Right lung (tissue), 5 donors: ENCODE results near the gene CHRD. TPM values are rescaled to one million over a fixed set of nuclear protein-coding genes. Genes with fewer than 3 reads are reported as not detected.

Source experiments
- DNase-seq, 2 donors: peaks; one replicate each; pipeline ENCODE4 v3.0.0-alpha.2; 2013
- polyA plus RNA-seq, 5 donors: library from polyadenylated mRNA; unstranded; fragments of 120-200 nt; gene quantifications; one replicate each; pipeline versions ENCODE4 v1.2.1 to v1.2.3, GENCODE V29; 2013; ENCODE audit warnings: inconsistent platforms in 1 of 5, low replicate concordance in 1 of 5; ENCODE audit not compliant: insufficient read length in 5 of 5, insufficient read depth in 1 of 5

CHRD gene
- polyA plus RNA-seq, 5 donors: 11.6 to 15.4 (median 15.0) TPM

DNA sequence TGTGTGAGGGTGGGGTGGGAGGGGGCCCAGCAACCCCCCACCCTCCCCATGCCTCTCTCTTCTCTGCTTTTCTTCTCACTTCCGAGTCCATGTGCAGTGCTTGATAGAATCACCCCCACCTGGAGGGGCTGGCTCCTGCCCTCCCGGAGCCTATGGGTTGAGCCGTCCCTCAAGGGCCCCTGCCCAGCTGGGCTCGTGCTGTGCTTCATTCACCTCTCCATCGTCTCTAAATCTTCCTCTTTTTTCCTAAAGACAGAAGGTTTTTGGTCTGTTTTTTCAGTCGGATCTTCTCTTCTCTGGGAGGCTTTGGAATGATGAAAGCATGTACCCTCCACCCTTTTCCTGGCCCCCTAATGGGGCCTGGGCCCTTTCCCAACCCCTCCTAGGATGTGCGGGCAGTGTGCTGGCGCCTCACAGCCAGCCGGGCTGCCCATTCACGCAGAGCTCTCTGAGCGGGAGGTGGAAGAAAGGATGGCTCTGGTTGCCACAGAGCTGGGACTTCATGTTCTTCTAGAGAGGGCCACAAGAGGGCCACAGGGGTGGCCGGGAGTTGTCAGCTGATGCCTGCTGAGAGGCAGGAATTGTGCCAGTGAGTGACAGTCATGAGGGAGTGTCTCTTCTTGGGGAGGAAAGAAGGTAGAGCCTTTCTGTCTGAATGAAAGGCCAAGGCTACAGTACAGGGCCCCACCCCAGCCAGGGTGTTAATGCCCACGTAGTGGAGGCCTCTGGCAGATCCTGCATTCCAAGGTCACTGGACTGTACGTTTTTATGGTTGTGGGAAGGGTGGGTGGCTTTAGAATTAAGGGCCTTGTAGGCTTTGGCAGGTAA, 34.3 kb upstream of the CHRD start:
- peak in 1 of 2 donors; percentile 50 for DNase-seq

GRCh38 chr3:184346480-184347190, 33.2 kb upstream of the CHRD start:
- no peak for DNase-seq

DNA sequence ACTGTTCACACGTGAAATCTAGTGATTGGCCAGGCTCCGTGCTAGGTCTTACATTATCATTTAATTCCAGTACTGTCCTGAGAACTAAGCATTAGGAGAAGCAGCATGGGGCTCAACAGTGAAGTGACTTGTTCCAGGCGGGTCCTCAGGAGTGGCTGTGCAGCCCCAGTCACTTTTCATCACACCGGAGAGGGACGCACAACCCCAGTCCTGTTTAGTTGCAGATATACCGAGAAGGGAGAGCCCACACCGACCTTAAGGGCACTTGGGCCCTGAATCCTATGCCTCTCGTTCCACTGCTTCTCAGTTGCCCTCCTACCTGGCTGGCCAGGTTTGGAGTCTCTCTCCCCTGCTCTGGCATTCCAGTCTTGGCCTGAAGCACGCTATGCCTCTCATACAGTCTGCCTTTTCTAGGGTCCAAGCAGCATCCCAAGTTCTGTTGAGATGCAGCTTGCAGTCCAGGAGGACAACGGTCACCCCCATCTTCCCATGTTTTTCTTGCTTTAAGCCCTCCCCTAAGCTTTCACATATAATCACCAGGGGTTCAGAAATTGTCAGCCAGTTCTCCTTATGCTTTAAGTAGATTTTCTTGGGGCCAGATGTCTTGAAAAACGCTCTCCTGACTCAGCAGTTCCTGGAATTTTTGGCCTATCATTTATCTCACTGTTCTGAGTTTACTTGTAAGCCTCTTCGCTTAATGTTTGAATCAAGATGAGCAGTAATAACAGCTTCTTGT, 32.4 kb upstream of the CHRD start:
- peak in 1 of 2 donors; percentile 32 for DNase-seq

- no peak for DNase-seq
These were observed 31.8 kb upstream of the CHRD start for GRCh38 chr3:184348057-184348382.

DNA sequence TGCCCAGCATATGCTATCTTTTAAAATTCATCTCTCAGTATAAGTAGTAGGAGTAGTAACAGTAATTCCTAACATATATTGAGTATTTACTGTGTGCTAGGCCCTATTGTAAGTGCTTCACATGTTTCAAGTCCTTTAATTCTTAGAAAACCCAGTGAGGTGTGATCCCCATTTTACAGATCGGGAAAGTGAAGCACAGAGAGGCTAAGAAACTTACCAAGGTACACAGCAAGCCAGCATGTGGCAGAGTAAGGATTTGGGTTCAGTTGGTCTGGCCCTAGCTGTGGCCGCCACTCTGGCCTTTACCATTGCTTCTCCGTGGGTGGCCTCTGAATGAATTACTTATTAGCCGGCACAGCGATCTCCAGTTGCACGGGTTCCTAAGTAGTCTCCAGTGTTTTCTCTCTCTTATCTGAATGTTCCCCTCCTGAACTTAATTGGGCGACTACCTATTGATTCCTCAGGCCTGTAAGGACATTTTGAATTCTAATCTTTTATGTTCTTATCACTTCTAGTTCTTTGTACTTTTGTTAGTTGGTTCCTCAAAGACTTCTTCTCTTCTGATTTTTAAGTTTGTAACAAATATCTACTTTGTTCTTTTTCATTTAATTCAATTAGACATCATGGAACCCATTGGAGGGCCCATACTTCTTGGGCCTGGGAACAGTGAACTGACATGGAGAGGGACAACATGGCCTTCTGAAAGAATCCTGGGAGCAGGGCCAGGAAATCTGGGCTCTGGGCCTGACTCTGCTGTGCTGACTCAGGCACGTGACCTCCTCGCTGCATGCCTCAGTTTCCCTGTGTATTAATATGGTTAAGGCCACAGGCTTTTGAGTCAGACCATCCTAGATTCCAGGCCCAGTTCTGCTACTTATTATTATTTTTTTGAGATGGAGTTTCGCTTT, 30.0 kb upstream of the CHRD start:
- no peak for DNase-seq

DNA sequence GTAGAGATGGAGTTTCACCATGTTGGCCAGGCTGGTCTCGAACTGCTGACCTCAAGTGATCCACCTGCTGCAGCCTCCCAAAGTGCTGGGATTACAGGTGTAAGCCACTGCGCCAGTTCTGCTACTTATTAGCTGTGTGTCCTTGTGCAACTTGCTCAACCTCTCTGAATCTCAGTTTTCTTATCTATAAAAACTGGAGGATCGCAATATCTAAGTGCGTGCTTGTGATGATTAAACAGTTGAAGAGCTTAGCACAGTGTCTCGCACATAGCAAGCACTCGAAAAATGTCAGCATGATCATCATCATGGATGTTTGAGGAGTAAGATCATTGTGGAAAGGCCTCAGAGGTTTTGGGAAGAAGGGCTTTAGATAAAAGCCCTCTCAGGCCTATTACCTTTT, 29.2 kb upstream of the CHRD start:
- no peak for DNase-seq

DNA sequence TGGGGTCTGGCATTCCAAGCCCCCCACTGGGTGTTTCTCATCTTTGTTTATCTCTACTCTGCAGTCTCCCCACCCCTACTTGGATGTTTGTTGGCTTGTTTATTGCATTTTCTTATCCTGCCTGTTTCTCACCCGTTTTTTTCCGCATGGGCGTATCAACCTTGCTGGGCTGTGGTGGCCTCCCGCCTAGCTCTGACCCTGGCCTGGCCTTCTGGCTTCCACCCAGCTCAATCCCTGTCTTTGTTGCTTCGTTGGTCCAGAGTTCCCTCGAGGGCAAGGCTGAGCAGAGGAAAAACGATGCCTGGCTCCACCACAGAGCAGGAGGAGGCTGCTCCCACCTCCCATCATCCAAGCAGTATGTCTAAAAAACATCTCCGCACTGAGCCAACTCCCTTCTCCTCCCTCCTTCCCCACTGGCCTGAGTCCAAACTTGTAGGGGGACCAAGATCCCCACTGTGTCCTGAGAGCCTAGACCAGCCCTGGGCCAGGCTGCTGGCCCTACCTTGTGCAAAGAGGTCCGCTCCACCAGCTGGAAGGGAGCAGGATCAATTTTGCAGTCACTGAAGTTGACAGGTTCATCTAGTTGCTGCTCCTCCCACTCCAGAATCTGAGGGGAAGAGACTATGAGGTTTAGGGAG, 28.2 kb upstream of the CHRD start:
- DNase-seq: no peak

DNA sequence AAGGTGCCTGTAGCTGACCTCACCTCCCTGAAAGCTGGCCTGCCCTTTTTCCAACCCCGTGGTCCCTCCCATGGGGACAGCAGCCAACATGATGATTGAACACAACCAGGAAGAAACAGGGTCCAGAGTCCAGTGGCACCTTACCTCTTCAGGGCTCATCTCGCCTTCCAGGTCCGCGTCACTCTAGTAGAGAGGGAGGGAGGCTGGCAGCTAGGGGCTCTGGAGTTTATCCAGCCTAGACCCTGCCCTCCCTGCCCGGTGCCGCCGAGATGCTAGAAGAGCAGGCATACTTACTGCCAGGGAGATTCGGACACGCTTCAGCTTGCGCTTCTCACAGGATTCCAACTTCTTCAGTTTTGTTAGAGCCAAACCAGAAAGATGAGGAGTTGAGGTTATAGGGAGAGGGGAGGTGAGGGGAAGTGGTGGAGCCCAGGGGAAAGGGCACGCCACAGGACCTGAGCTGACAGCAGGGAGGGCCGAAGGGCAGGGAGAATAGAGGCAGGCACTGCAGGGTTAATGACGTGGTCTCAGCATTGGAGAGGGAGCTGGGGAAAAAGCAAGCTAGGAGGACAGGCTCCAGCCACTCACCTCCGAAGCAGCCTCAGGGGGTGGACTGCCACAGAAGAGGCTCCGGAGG, 27.6 kb upstream of the CHRD start:
- DNase-seq: no peak

GRCh38 chr3:184352897-184353545, 26.8 kb upstream of the CHRD start:
- no peak for DNase-seq

DNA sequence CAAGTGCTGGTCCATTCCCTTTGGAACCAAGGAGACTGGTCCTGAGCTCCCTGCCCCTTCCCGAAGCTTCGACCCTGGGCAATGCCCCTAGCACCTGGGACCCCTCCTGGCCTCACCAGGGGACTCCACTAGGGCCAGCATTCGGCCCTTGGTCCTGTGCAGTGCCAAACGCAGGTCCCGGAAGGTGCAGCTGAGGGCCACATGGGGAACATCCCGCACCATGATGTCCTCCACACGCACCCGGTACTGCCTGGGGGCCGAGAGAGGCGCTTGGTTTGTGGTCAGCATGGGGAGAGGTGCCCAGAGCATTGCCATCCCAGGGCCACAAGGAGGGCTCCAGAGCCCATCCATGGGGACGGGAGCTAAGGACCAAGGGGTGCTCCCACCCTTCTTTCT, 26.3 kb upstream of the CHRD start:
- no peak for DNase-seq

DNA sequence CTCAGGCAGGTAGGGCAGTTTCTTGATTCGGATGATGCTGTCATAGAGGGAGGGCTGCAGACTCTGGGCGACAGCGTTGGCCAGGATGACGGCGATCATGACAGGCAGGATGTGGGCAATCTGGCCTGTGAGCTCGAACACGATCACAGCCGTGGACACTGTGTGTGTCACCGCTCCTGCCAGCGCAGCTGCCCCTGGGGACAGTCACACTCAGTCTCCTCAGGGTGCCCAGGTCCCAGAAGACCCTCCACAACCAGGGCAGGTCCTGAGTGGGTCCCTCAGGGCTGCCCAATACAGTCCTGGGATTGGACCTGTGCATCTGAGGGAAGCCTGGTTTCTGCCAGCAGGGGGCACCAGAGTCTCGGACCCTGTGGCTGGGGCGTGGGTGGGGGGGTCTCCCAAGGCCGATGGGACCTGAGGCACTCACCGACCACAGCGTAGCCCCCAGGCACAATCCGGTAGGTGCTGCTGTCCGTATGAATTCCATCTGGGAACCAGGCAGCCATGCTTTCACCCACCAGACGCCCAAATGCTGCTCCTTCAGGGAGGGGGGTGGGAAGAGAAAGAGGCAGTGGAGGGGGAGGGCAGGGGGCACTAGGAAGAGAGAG, 25.6 kb upstream of the CHRD start:
- DNase-seq: no peak

- DNase-seq: no peak
These were observed 25.1 kb upstream of the CHRD start for GRCh38 chr3:184354754-184355153.

DNA sequence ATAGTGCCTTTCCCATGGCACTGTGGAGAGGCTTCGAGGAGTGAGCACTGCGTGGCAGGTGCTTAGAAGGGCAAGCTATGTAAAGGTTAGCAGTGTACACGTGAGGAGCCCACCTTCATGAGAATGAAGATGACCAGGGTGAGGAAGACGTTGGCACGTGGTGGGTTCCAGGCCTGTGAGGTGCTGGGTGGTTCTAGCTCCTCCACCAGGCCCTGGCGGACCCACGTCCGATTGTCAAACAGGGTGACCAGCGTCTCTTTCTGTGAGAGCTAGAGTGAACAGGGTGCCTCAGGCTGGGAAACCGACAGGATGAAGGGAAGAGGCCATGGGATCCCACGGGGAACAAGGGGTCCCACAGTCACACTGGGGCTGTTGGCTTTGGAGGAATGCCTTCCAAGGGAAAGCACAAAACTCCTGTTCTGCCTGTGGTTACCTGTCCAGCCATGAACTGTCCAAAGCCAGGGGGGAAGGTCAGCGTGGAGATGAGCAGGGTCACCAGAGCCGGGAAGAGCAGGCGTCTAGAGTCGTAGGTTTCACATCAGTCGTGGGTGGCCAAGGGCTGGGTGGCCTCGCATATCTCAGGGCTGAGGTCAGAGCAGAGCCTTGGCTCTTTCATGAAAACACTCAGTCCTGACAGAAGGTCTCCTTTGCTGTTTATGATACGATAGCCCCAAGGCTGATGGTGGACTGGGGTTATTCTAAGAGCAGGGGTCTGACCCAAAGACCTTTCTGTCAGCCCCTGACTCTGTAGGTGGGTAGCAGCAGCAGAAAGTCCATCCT, 24.4 kb upstream of the CHRD start:
- DNase-seq: no peak

DNA sequence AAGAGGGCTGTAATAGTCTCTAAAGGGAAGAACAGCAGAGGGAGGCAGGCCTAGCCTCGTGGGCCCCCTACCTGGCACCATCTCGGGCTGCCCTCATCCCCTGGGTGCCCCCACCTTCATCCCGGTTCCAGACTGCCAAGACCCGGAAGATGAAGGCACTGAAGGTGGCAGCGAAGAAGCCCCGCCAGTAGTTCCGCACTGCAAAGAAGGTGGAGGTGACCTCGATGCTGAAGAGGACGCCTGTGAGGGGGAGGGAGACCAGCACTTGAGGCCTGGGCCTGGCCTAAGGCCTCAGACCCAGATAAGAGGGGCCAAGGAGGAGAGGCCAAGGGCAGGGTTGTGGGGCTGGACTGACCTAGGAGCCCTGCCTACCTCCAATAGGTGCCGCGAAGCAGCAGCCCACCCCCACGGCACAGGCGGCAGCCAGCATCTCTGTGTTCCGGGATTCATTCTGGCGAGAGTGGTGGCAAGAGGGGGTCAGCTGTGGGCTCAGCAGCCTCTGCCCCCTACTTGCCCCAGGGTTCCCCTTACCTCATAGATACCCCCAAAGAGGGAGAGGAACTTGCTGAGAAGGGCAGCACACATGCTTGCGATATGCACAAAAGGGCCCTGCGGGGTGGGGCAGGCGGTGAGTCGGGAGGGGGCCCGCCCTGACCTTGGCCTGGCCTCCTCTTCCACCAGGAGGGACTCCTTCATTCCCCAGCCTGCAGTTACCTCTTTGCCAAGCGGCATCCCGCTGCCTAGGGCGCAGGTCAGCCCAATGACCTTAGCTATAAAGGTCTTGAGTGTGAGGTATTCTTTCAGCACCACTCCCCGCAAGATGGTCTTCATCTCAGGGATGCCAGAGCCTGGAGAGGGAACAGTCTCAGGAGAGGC, 22.4 kb upstream of the CHRD start:
- DNase-seq: no peak

- no peak for DNase-seq
These were observed 21.6 kb upstream of the CHRD start for GRCh38 chr3:184358124-184358767.

DNA sequence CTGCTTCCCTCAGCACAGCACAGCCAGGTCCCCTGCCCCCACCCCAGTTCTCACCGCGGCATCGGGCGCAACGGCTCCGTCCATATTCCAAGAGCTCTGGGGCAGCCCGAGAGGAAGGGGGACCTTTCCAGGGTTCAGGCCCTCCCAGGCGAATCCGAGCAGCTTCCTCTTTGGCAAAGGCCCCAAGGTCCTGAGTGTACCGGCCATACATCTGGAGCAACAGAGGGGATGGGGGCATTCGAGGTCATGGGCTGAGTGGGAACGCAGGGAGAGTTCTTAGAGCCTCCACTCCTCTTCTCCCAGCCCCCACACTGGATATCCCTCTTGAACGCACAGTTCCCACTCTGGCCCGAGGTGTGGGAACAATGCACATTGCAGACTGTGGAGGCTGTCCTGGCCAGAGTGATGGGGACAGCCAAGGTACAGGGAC, 20.9 kb upstream of the CHRD start:
- no peak for DNase-seq

GRCh38 chr3:184359610-184360009, 20.2 kb upstream of the CHRD start:
- no peak for DNase-seq
